Measurements from ENCODE around the gene GTF2IRD1.
"Not testable (repeated sequence)": the region's sequence is repeated elsewhere in the genome, so short reads cannot be mapped to it uniquely, and the experiment has no call there.

Gene GTF2IRD1

DNA sequence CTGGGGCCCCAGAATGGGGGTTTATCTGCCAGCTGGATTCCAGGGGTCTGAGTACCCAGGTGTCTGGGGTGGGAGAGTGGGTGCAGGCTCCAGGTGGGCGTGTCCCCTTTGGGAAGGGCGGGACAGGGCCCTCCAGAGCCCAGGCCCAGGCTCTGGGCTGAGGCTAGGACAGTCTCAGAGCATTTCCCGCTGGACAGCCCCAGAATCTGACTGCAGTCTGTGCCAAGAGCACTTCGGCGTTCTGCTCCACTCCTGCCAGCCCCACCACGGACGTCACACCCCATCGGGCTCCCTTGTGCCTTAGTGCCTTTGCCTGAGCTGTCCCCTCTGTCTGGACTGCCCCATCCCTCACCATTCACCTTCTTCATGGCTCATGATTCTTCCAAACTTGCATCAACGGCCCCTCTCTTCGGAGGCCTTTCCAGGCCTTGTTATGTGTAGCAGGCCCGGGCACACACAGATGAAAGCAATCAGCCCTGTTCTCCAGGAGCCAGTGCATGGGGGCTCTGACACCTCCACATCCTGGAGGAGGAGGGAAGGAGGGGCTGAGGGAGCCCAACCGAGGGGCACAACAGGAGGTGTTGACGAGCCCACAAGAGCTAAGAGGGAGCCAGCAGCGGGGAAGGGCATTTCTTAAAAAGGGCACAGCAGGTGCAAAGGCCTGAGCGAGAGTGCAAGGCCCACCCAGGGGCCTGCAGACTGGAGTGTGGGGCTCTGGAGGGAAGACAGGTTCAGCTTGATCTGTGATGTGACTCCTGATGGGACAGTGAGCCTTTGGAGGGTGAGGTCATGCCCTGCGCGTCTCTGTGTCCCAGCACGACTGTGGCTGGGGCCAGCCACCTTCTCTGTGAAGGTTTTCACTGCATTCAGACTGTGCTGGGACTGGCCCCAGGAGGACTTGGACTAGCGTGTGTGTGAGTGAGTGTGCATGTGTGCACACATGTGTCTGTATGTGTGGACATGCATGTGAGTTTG, 41.7 kb downstream of the GTF2IRD1 start:
- DNase-seq = no peak

DNA sequence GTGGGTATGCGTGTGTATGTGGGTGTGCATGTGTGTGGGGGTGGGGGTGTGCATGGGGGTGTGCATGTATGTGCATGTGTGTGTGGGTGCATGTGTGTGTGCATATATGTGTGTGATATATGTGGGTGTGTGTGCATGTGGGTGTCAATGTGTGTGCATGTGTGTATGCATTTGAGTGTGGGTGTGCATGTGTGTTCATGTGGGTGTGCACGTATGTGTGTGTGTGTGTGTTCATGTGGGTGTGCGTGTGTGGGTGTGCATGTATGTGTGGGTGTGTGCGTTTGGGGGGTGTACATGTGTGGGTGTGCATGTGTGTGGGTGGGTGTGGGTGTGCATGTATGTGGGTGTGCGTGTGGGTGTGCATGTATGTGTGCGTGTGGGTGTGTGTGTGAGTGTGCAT, 42.6 kb downstream of the GTF2IRD1 start:
- no peak for DNase-seq

DNA sequence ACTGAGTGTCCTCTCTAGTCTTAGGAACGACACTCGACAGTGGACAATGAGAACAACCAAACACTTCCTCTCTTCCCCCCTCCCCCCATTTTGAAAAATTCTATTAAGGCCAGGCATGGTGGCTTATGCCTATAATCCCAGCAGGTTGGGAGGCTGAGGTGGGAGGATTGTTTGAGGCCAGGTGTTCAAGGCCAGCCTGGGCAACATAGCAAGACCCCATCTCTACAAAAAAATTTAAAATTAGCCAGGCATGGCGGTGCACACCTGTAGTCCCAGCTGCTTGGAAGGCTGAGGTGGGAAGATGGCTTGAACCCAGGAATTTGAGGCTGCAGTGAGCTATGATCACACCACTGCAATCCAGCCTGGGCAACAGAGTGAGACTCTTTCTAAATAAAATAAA, 43.1 kb downstream of the GTF2IRD1 start:
- DNase-seq = not testable (repeated sequence)

DNA sequence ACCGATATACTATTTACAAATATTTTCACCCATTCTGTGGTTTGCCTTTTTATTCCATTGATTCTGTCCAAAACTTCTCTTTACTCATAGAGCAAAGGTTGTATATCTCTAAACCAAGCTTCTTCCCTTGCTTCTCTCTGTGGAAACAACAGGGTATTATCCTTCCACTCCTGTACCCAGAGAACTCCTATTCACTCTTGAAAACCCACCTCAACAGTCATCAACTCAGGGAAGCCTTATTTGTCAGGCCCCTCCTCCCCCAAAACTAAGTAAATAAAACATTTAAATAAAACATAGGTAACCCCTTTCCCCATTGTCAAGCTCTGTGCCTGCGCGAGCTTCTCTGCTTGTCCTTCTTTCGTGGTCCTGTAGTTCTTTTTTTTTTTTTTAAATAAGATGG, 44.6 kb downstream of the GTF2IRD1 start:
- DNase-seq = no peak

DNA sequence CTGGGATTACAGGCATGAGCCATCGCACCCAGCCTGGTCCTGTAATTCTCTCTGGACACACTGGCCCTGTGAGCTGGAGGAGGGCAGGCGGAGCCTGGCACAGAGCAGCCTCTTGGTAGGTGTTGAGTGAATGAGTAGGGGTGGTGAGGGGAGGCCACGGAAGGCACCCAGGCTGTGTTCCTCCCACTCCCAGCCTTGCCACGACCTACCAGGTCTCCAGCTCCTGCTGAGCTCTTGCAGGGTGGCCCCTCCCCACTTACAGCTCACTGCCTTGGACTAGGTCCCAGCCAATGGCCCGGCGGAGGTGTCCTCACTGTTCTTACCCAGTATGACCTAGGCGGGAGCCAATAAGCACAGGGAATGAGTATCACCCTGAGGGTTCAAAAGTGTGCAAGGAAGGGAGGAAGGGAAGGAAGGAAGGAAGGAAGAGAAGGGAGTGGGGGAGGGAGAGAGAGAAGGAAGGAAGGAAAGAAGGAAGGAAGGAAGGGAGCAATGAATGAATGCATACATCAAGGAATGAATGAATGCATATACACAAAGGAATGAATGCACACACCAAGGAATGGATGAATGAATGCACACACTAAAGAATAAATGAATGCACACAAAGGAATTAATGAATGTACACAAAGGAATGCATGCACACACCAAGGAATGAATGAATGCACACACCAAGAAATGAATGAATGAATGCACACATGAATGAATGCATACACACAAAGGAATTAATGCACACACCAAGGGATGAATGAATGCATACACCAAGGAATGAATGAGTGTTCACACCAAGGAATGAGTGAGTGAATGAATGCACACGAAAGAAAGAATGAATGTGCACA, 45.5 kb downstream of the GTF2IRD1 start:
- DNase-seq = no peak

DNA sequence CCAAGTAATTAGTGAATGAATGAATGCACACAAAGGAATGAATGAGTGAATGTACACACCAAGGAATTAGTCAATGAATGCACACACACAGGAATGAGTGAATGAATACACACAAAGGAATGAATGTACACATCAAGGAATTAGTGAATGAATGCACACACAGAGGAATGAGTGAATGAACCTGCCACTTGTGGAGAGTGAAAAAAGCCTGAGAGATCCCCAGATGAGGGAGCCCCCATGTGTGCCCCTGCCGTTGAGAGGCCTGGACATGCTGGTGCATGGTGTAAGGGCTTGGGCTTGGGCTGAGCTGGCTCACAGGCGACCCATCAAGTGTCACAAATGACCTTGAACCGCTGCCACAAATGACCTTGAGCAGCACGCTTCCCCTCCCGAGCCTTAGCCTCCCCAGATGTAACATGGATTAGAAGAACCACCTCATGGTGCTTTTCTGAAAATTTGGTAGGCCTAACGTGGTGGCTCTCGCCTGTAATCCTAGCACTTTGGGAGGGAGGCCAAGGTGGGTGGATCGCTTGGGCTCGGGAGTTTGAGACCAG, 46.2 kb downstream of the GTF2IRD1 start:
- DNase-seq = no peak

DNA sequence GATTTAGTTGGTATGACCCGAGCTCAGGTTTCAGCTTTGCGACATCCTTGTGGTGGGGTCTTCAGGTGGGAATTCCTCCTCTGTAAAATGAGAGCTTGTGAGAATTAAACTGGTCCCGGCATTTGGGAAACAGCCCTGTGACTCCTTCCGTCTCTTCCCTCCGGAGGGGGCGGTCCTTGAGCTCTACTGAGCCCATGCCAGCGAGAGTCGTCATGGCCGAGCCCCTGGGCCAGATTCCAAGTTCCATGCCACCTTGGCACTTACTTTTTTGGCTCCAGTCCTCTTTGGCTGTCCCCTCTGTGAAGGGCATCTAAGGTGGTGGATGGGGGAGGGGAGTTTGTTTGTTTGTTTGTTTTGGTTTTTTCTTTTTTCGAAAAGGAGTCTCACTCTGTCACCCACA, 47.6 kb downstream of the GTF2IRD1 start:
- DNase-seq = no peak

DNA sequence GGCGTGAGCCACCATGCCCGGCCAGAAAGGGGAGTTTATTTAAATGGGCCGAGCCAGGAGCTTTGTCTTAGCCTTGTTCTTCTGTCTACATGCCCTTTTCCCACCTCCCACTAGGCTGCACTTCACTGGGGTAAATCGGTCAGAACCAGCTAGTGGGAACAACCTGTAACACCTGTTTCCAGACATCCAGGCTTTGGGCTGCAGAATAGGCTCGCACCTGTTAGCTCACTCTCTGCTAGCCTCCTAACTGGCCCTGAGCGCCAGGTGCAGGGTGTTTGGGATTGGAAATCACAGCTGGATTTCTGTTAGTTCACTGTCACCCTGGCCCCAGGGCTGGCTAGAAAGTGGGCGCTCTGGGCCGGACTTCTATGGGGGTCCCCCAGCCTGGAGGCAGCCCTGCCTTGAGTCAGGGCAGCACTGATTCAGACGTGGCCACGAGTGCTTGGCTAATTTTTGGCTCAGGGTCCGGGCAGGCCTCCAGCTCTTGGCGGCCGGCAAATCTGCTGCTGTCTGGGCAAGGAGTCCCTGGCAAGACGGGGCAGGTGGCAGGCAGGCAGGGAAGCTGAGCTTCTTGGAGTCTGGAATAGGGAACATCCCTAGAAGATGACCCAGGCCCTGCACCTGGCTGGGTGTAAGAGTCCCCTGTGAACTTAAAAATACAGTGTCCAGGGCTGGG, 48.6 kb downstream of the GTF2IRD1 start:
- DNase-seq = no peak

DNA sequence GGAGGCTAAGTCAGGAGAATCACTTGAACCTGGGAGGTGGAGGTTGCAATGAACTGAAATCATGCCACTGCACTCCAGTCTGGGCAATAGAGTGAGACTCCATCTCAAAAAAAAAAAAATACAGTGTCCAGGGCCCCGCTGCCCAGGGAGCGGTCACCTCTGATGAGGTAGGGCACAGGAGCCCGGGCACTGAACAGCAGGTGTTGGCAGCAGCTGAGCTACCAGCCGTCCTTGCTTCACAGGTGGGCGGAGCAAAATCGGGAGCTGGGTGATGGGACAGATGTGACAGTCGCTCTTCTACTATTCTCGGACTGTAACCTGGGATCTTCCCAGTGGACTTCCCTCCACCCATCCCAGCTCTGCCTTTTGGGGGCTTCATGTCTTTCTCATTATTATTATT, 49.4 kb downstream of the GTF2IRD1 start:
- no peak for DNase-seq

DNA sequence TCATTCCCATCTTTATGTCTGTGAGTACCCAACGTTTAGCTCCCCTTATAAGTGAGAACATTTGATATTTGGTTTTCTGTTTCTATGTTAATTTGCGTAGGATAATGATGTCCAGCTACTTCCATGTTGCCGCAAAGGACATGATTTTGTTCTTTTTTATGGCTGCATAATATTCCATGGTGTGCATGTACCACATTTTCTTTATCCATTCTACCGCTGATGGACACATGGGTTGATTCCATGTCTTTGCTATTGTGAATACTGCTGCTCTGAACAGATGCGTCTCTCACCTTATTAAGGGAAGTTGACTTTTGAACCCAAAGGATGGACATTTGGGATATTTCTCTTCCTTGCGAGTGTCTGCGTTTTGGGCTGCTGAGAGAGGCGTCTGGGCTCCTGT, 50.2 kb downstream of the GTF2IRD1 start:
- no peak for DNase-seq

DNA sequence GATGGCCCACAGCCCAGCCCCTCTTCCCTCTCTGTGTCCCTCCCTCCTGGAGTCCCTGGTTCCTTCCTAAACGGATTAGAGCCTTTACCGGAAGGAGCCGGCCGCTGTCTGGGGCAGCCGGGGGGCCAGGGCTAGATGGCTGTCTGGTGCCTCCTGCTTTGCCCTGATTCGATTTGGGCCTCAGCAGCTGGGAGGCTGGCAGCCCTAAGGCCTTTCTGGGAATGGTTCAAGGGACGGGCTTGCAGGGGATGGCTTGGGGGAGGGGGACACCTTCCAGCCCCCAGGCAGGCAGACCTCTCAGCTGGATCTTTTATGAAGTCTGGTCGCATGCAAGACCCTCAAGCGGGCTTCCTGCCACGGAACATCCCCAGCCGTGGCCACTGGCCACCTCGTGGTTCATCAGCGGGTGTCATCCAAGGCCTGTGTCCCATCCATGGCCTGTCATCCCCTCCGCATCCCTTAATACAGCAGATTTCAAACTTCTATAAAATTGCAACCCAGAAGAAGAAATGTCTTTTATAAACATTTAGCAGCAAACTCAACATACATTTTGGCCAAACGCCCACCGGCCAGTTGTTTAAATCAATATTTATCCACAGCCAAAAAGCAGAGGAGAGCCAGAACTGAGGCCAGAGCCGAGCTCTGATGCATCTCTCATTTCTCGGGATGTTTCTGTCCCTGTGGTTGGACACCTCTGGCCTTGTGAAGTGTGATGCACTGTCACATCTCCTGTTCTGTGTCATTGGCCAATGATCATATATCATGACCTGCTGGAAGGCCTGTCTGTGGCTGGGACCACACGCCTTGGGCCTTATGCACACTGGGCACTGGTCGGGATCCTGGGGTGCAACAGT, 52.0 kb downstream of the GTF2IRD1 start:
- DNase-seq = no peak

DNA sequence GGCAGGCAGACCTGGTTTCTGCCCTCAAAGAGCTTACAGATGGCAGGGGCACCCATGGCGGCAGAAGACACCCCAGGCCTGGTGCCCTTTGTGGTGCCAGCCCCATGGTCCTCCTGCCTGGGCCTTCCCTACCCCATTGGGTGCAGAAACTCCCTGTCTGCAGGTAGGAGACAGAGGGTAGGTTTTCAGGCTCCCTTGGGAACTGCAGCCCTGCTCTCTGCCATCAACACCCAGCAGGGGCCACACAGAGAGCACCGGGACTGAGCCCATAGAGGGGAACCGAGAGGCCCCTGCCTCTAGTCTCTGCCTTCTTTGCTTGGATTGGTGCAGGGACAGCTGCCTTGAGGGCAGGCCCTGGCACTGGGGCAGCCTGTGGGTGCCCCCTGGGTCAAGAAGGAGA, 52.6 kb downstream of the GTF2IRD1 start:
- no peak for DNase-seq

DNA sequence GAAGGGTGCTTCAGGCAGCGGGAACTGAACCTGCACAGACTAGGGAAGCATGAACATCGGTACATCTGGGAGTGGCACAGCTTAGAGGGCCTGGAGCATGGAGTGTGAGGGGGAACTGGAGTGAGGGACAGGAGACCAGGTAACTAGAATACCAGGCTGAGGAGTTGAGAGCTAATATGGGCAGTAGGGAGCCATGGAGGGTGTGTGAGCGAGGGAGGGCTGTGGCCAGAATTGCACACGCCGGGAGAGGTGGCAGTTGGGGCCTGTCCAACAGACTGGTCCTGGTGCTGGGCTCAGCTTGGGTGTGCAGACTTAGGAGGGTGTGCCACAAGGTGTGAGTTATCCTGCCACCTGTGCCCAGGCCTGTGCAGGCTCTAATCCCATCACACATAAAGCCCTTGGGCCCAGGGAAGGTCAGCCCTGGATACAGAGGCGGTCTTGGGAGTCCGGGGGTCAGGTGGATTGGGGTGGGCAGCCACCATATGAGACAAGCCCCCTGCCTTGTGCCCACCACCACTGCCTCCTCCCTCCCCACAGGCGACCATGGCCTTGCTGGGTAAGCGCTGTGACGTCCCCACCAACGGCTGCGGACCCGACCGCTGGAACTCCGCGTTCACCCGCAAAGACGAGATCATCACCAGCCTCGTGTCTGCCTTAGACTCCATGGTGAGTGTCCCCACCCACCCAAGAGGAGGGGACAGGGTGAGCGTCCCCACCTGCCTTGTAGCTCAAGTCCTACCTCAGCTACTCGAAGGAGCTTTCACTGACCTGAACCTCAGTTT, 54.0 kb downstream of the GTF2IRD1 start:
- no peak for DNase-seq

DNA sequence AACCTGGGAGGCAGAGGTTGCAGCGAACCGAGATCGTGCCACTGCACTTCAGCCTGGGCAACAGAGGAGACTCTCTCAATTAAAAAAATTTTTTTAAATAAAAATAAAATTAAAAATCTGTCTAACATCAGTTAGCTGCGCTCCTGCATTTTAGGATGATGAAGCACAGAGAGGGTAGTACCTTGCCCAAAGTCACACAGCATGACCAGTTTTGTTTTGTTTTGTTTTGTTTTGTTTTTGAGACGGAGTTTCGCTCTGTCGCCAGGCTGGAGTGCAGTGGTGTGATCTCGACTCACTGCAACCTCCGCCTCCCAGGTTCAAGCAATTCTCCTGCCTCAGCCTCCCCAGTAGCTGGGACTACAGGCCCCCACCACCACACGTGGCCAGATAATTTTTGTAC, 55.7 kb downstream of the GTF2IRD1 start:
- DNase-seq = not testable (repeated sequence)

DNA sequence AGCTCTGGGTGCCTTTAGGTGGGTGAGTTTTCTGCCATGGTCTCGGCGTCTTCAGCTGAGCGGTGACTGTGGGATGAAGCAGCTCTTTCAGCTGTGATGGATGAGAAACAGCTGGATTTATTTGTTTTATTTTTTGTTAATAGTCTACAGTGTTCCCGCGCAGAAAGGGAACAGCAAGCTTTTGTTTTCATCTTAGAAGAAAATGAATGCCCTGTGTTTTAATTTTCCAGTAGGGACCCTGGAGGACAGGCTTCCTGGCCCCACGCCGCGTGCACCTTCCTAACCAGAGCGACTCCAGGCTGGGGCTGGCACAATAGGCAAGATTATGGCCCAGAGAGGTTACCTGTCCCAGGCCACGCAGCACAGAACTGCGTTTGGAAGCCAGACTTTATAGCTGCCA, 57.6 kb downstream of the GTF2IRD1 start:
- DNase-seq = no peak

DNA sequence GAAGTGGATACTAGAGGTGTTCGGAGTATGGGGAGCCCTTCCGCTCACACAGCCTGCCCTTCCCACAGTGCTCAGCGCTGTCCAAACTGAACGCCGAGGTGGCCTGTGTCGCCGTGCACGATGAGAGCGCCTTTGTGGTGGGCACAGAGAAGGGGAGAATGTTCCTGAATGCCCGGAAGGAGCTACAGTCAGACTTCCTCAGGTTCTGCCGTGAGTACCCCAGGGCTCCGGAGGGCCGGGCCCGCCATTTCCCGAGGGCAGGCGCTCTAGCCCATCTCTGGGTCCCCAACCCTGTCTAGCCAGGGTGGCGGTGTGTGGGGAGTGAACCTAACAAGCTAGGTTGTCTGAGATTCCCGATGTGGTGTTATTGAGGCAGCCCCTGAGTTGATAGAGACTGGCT, 59.1 kb downstream of the GTF2IRD1 start:
- no peak for DNase-seq

DNA sequence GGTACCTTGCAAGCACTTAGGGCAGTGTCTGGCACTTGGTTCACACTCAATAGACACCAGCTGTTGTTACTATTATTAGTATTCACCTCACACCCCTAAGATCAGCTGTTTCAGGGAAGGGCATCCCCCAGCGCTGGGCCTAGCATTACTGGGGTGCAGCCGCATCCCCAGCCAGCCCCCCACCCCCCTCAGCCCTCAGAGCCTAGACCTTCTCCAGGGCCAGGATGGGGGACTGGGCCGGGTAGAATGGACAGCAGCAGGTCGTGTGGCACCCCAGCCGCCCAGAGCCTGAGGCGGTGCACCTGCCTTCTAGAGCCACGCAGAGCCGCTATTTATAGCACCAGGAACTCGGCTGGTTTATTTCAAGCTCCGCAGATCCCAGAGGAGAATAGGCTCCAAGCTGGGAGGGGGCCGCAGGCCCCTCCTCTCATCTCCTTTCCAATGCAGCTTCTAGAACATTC, 60.5 kb downstream of the GTF2IRD1 start:
- no peak for DNase-seq

DNA sequence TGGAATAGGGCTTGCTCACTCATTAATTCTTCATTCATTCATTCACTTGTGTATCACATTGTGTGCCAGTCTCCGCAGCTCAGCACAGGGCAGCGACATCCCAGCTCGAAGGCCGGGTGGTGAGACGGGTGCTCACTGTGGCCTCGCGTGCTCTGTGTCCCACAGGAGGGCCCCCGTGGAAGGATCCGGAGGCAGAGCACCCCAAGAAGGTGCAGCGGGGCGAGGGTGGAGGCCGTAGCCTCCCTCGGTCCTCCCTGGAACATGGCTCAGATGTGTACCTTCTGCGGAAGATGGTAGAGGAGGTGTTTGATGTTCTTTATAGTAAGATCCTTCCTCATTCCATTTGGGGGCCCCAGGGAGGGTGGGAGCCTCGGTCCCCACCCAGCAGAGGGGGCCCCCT, 61.6 kb downstream of the GTF2IRD1 start:
- no peak for DNase-seq

DNA sequence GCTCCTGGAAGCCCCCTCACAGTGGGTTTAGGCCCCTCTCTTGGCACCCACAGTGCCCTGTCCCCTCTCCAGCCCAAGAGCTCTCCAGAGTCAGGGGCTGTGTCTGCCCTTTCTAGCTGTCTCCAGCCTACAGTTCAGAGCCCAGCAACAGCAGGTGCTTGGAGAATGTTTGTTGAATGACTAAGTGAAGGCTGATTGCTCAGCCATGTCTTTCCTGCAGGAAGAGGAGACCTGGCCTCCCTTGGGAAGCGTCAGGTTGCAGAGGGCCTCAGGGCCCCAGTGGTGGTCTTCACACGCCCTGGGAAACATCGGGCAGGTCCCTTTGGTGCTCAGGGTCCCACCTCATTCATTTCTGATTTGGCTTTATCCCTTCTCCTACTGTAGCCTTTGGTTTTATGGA, 62.5 kb downstream of the GTF2IRD1 start:
- no peak for DNase-seq

DNA sequence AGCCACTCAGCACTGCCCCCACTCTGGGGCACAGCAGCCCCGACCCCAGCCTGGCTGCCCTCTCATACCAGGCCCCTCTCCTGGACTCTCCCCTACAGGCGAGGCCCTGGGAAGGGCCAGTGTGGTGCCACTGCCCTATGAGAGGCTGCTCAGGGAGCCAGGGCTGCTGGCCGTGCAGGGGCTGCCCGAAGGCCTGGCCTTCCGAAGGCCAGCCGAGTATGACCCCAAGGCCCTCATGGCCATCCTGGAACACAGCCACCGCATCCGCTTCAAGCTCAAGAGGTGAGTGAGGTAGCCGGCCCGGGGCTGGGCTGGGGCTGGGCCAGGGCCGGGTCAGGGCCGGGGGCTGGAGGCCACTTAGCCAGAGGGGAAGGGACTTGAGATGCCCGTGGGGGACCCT, 64.3 kb downstream of the GTF2IRD1 start:
- no peak for DNase-seq

DNA sequence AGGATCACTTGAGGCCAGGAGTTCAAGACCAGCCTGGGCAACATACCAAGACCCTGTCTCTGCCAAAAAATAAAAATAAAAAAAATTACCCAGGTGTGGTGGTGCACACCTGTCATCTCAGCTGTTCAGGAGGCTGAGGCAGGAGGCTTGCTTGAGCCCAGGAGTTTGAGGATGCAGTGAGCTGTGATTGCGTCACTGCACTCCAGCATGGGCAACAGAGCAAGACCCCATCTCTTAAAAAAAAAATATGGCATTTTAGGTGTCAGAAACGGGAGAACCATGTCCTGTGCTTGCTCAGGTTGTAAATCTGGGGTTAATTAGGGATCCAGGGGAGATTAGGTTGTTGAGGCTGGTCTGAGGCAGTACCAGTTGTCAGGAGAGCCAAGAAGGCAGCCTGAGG, 64.9 kb downstream of the GTF2IRD1 start:
- DNase-seq = no peak
